HL-60 (cell line): ENCODE measurements around the gene MAST2.

Experiments used
- DNase-seq, 2 experiments: peaks; one replicate each; pipeline ENCODE4 v3.0.0-alpha.2; 2010 to 2020; ENCODE audit warnings: low read depth in 1 of 2, low spot score in 1 of 2
- H3K27ac ChIP-seq: fragments of 250-450 bp; sonication (Bioruptor Pico); replicated peaks from 2 replicates; pipeline ENCODE4 v1.5.1; 2020; ENCODE audit warnings: mild to moderate bottlenecking, moderate library complexity
- H3K27me3 ChIP-seq: fragments of 250-450 bp; sonication (Bioruptor Pico); 2 replicates; pipeline ENCODE4 v1.5.1; 2021; ENCODE audit warnings: mild to moderate bottlenecking, moderate library complexity; ENCODE audit not compliant: insufficient read depth, poor library complexity, severe bottlenecking
- H3K4me3 ChIP-seq: replicated peaks from 2 replicates; pipeline ENCODE4 v1.5.1; 2011; ENCODE audit warnings: mild to moderate bottlenecking, control low read depth, low read length; ENCODE audit not compliant: insufficient read depth
- CTCF ChIP-seq: IDR thresholded peaks from one replicate; pipeline ENCODE4 v1.5.1; 2011; ENCODE audit warnings: low read length, control low read depth, inconsistent platforms; ENCODE audit not compliant: insufficient read depth
- GABPA ChIP-seq: IDR thresholded peaks from 2 replicates; pipeline ENCODE4 v1.6.1; 2012; ENCODE audit warnings: low read depth
- POLR2AphosphoS5 ChIP-seq: IDR thresholded peaks from 2 replicates; pipeline ENCODE4 v1.6.1; 2012; ENCODE audit warnings: low read depth
- SPI1 ChIP-seq: IDR thresholded peaks from 2 replicates; pipeline ENCODE4 v1.6.1; 2012; ENCODE audit warnings: low read depth, mild to moderate bottlenecking, borderline replicate concordance
- TF ChIP-seq, protein P1 (sequence below): IDR thresholded peaks from 2 replicates; pipeline ENCODE4 v1.6.1; 2012; ENCODE audit warnings: low read depth; ENCODE audit not compliant: insufficient replicate concordance

The MAST2 gene

GRCh38 chr1:46081619-46082018 lies 278.2 kb downstream of the MAST2 start:
- TF ChIP-seq, protein P1, sequence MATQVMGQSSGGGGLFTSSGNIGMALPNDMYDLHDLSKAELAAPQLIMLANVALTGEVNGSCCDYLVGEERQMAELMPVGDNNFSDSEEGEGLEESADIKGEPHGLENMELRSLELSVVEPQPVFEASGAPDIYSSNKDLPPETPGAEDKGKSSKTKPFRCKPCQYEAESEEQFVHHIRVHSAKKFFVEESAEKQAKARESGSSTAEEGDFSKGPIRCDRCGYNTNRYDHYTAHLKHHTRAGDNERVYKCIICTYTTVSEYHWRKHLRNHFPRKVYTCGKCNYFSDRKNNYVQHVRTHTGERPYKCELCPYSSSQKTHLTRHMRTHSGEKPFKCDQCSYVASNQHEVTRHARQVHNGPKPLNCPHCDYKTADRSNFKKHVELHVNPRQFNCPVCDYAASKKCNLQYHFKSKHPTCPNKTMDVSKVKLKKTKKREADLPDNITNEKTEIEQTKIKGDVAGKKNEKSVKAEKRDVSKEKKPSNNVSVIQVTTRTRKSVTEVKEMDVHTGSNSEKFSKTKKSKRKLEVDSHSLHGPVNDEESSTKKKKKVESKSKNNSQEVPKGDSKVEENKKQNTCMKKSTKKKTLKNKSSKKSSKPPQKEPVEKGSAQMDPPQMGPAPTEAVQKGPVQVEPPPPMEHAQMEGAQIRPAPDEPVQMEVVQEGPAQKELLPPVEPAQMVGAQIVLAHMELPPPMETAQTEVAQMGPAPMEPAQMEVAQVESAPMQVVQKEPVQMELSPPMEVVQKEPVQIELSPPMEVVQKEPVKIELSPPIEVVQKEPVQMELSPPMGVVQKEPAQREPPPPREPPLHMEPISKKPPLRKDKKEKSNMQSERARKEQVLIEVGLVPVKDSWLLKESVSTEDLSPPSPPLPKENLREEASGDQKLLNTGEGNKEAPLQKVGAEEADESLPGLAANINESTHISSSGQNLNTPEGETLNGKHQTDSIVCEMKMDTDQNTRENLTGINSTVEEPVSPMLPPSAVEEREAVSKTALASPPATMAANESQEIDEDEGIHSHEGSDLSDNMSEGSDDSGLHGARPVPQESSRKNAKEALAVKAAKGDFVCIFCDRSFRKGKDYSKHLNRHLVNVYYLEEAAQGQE: no peak
- TF ChIP-seq GABPA (no peak), SPI1 (no peak), CTCF (no peak), POLR2AphosphoS5 (no peak)
- DNase-seq: no peak
- Histone ChIP-seq H3K4me3 (no peak overlapping the region), H3K27ac (no peak overlapping the region), H3K27me3 (no peaks in the 10 kb centered on the region)

GRCh38 chr1:46083579-46083978 lies 280.2 kb downstream of the MAST2 start:
- no peak overlapping the region for H3K4me3 ChIP-seq

GRCh38 chr1:46084553-46085451 lies 281.4 kb downstream of the MAST2 start:
- Histone ChIP-seq H3K27ac (no peak overlapping the region), H3K27me3 (no peaks in the 10 kb centered on the region), H3K4me3 (no peak overlapping the region)
- DNase-seq: no peak
- no peak for TF ChIP-seq POLR2AphosphoS5
- no peak for TF ChIP-seq CTCF
- TF ChIP-seq GABPA: no peak
- TF ChIP-seq, protein P1: no peak
- no peak for TF ChIP-seq SPI1

More at GRCh38 chr1:46083579-46083978, 280.2 kb downstream of the MAST2 start:
- H3K27ac ChIP-seq: no peak overlapping the region
- no peaks in the 10 kb centered on the region for H3K27me3 ChIP-seq
- TF ChIP-seq GABPA (no peak), CTCF (no peak), SPI1 (no peak), POLR2AphosphoS5 (no peak)
- TF ChIP-seq, protein P1: no peak
- no peak for DNase-seq
